Fibroblast of lung (primary cell): ENCODE measurements around the gene ITGBL1. TPM values are rescaled to one million over a fixed set of nuclear protein-coding genes. Genes with fewer than 3 reads are reported as not detected.

Experiments used
- DNase-seq, 2 donors: peaks; one replicate each; pipeline versions ENCODE4 v3.0.0 to v3.0.0-alpha.2; 2010; ENCODE audit warnings: low read depth in 2 of 2
- H2AFZ ChIP-seq: 2 replicates; pipeline ENCODE4 v1.5.1; 2012; ENCODE audit warnings: low read length, control low read depth, inconsistent platforms
- H3K27ac ChIP-seq: 2 replicates; pipeline ENCODE4 v1.5.1; 2011; ENCODE audit warnings: low read length, control low read depth; ENCODE audit not compliant: insufficient read depth
- H3K27me3 ChIP-seq: 2 replicates; pipeline ENCODE4 v1.5.1; 2011; ENCODE audit warnings: mild to moderate bottlenecking, low read length; ENCODE audit not compliant: control insufficient read depth, insufficient read depth
- H3K36me3 ChIP-seq: 2 replicates; pipeline ENCODE4 v1.5.1; 2011; ENCODE audit warnings: low read length; ENCODE audit not compliant: control insufficient read depth, insufficient read depth
- H3K4me1 ChIP-seq: 2 replicates; pipeline ENCODE4 v1.5.1; 2011; ENCODE audit warnings: low read length; ENCODE audit not compliant: control insufficient read depth, insufficient read depth; ENCODE audit errors: extremely low read depth
- H3K4me2 ChIP-seq: 2 replicates; pipeline ENCODE4 v1.5.1; 2011; ENCODE audit warnings: low read length, control low read depth; ENCODE audit not compliant: insufficient read depth; ENCODE audit errors: extremely low read depth
- H3K4me3 ChIP-seq, 4 experiments: fragments of 200-600 bp in 1 of 4; sonication (generic) in 1 of 4; replicated peaks in 1 of 4; 2 replicates each; pipeline ENCODE4 v1.5.1; 2011 to 2016; ENCODE audit warnings: low read length in 4 of 4, low read depth in 3 of 4, mild to moderate bottlenecking in 3 of 4, control low read depth in 2 of 4, inconsistent platforms in 1 of 4, mixed read lengths in 1 of 4; ENCODE audit not compliant: insufficient read depth in 1 of 4; ENCODE audit errors: control extremely low read depth in 1 of 4
- H3K79me2 ChIP-seq: 2 replicates; pipeline ENCODE4 v1.5.1; 2012; ENCODE audit warnings: mild to moderate bottlenecking, low read length, inconsistent platforms; ENCODE audit not compliant: control insufficient read depth, insufficient read depth
- H3K9ac ChIP-seq: 2 replicates; pipeline ENCODE4 v1.5.1; 2011; ENCODE audit warnings: mild to moderate bottlenecking, low read length, control low read depth; ENCODE audit not compliant: insufficient read depth
- H3K9me3 ChIP-seq: 2 replicates; pipeline ENCODE4 v1.5.1; 2012; ENCODE audit warnings: low read depth, low read length; ENCODE audit not compliant: control insufficient read depth, insufficient read depth
- H4K20me1 ChIP-seq: 2 replicates; pipeline ENCODE4 v1.5.1; 2011; ENCODE audit warnings: low read length; ENCODE audit not compliant: control insufficient read depth, insufficient read depth; ENCODE audit errors: extremely low read depth
- CTCF ChIP-seq, 2 donors: IDR thresholded peaks in 1 of 2; conservative IDR thresholded peaks in 1 of 2; 1 replicate in 1 of 2; 2 replicates in 1 of 2; pipeline ENCODE4 v1.5.1; 2011 to 2012; ENCODE audit warnings: low read length in 2 of 2, control low read depth in 1 of 2, inconsistent platforms in 1 of 2, low read depth in 1 of 2, mild to moderate bottlenecking in 1 of 2
- EZH2 ChIP-seq: IDR thresholded peaks from 2 replicates; pipeline ENCODE4 v1.5.1; 2012; ENCODE audit warnings: low read length, control low read depth, mild to moderate bottlenecking; ENCODE audit errors: missing control alignments
- polyA plus RNA-seq, 2 donors: library from polyadenylated mRNA; depleted of rRNA in 1 of 2; stranded (reverse) in 1 of 2; unstranded in 1 of 2; fragments of >200 nt; gene quantifications; 2 replicates each; pipeline ENCODE4 v1.2.1, GENCODE V29; 2011 to 2012; ENCODE audit warnings: missing spikeins in 1 of 2
- total RNA-seq: library from RNA; depleted of rRNA; stranded (reverse); fragments of >200 nt; gene quantifications from 2 replicates; pipeline ENCODE4 v1.2.1, GENCODE V29; 2014

The ITGBL1 gene
- total and polyA plus RNA-seq, 2 donors (not counting 1 experiment from before 2014, with no cell fraction given): 45.1 to 87.4 TPM

DNA sequence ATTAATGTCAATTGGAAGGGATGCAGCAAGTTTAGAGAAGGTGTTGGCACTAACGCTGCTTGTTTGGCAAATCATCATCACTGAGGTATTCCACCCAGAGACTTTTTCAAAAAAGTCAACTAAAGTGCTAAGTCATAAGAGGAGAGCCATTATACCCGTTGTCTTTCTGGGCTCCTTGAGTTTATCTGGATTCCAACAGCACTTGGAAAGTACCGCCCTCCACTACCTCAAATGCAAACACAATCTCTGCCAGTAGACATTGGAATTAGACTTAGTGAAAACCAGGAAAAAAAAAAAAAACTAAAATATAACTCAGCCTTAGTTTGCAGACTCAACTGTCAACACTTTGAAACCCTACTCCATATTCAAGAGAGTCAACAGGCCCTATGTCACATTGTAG is 266.0 kb downstream of the ITGBL1 start:
- no peaks in the 10 kb centered on the region for H3K36me3 ChIP-seq
- no peaks in the 10 kb centered on the region for H3K27me3 ChIP-seq
- no peaks in the 10 kb centered on the region for H3K9me3 ChIP-seq
- no peak overlapping the region for H3K27ac ChIP-seq
- H3K4me2 ChIP-seq: no peak overlapping the region
- H3K4me3 ChIP-seq: no peak overlapping the region
- DNase-seq: no peak
- no peaks in the 10 kb centered on the region for H3K79me2 ChIP-seq
- no peaks in the 10 kb centered on the region for H4K20me1 ChIP-seq
- H2AFZ ChIP-seq: no peak overlapping the region
- no peak overlapping the region for H3K9ac ChIP-seq
- TF ChIP-seq EZH2: no peak
- no peak for TF ChIP-seq CTCF (conservative IDR thresholded peaks at IDR 0.05 in 1 of 2, IDR thresholded peaks at IDR 0.05 in 1 of 2; ENCODE audit: low read depth in 1 of 2, low read length in 2 of 2)
- H3K4me1 ChIP-seq: no peaks in the 10 kb centered on the region

GRCh38 chr13:101726681-101727080 is 274.2 kb downstream of the ITGBL1 start:
- Histone ChIP-seq H3K36me3 (no peaks in the 10 kb centered on the region), H4K20me1 (no peaks in the 10 kb centered on the region), H3K27ac (no peak overlapping the region), H3K4me3 (no peak overlapping the region), H3K9ac (no peak overlapping the region), H3K27me3 (no peaks in the 10 kb centered on the region), H3K4me2 (no peak overlapping the region), H3K4me1 (no peaks in the 10 kb centered on the region), H2AFZ (no peak overlapping the region), H3K79me2 (no peaks in the 10 kb centered on the region), H3K9me3 (no peaks in the 10 kb centered on the region)
- DNase-seq: no peak
- TF ChIP-seq CTCF (conservative IDR thresholded peaks at IDR 0.05 in 1 of 2, IDR thresholded peaks at IDR 0.05 in 1 of 2; ENCODE audit: low read depth in 1 of 2, low read length in 2 of 2): no peak

GRCh38 chr13:101727118-101727517 is 274.6 kb downstream of the ITGBL1 start:
- TF ChIP-seq EZH2: no peak
- TF ChIP-seq CTCF (conservative IDR thresholded peaks at IDR 0.05 in 1 of 2, IDR thresholded peaks at IDR 0.05 in 1 of 2; ENCODE audit: low read depth in 1 of 2, low read length in 2 of 2): no peak
- Histone ChIP-seq H3K79me2 (no peaks in the 10 kb centered on the region), H3K9ac (no peak overlapping the region), H3K4me3 (no peak overlapping the region), H4K20me1 (no peaks in the 10 kb centered on the region), H3K36me3 (no peaks in the 10 kb centered on the region), H3K4me2 (no peak overlapping the region), H3K27ac (no peak overlapping the region), H3K4me1 (no peaks in the 10 kb centered on the region), H2AFZ (no peak overlapping the region), H3K9me3 (no peaks in the 10 kb centered on the region), H3K27me3 (no peaks in the 10 kb centered on the region)
- peak in 1 of 2 donors; percentile 2 for DNase-seq
